ENCODE data around the gene KCNH1.

The KCNH1 gene

DNA sequence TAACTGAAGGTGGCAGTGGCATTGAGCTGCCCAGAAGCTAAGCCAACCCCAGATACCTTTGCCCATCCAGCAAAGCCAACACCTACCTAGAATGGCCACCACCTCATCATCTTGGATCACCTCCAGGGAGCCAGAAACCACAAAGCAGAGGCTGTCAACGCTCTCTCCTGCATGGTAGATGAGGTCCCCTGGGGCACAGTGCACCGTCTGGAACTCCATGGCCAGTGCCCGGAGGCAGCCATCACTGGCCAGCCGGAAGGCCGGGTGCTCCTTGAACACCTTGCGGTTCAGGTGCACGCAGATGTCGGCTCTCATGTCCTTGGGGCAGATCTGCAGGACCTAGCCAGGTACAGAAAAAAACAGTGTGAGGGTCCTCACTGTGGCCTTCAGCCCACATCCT, 336.5 kb downstream of the KCNH1 start:
- no peak for DNase-seq (ENCODE audit: low read depth)

DNA sequence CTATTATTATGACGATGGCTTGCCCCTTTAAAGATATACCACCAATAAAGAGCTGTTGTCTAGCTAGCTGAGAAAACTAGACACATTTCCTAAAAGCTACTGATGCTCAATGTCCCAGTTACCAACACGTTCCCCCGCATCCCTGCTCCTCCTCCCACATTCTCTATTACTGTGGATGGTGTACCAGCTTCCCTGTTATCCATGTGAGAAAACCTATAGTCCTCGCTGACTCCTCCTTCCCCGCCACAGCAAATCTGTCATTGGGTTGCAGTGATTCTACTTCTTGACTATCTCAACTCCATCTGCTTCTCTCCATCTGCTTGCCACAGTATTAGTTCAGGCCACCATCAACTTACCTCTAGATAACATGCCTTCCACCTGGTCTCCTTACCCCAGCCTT, 337.5 kb downstream of the KCNH1 start:
- DNase-seq (ENCODE audit: low read depth): no peak

DNA sequence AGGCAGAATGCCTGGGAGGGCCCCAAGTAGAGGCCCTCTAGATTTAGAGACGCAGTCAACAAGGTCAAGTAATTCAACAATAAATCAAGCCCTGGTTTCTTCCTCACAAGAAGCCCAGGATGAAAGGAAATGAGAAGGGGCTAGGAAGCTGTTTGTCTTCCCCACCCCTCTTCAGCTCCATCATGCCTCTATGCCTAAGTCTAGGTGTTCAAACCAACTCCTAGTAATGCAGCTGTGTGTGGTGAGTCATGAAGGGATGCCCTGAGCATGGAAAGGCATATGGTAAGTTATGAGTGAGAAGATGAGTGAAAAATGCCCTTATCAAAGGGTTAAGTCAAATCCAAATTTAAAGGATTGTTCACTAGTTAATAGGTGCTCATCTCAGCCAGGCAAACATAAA, 339.5 kb downstream of the KCNH1 start:
- no peak for DNase-seq (ENCODE audit: low read depth)

GRCh38 chr1:210792250-210793102, 341.5 kb downstream of the KCNH1 start:
- DNase-seq (ENCODE audit: low read depth): peak; percentile 36

GRCh38 chr1:210790196-210790595, 343.8 kb downstream of the KCNH1 start:
- DNase-seq (ENCODE audit: low read depth): no peak

DNA sequence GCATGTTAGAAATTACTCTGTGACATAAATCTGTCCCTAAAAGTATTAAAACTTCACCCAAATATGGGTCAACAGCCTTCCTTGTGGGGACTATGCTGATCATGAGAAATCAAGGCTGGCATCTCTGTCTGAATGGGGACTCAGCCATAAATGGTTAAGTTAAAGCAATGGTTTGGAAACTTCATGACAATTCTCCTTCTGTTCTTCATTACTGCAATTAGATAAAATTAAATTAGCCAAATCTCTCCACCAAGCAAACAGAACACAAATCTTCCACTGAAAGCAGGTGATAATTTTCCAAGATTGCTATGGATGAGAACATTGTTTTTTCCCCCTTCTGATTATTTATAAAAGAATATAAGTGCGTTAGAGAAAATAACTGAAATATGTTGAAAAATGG, 346.1 kb downstream of the KCNH1 start:
- no peak for DNase-seq (ENCODE audit: low read depth)

DNA sequence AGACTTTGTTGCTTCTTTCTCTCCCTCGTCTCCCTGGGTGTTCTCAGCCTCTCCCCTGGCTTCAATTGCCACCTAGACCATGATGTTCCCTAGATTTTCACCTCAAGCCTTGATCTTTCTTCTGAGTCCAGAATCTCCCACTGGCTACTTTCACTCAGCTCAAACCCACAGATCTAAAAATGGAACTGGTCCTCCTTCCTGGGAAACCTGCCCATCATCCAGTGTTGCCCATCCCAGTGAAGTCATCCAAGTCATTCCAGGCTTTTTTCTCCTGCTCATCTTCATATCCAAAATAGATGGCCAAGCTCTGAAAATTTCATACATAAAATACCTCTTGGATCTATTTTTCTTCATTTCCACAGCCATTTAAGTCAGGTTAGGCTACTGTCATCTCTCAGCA, 347.4 kb downstream of the KCNH1 start:
- DNase-seq (ENCODE audit: low read depth): no peak

DNA sequence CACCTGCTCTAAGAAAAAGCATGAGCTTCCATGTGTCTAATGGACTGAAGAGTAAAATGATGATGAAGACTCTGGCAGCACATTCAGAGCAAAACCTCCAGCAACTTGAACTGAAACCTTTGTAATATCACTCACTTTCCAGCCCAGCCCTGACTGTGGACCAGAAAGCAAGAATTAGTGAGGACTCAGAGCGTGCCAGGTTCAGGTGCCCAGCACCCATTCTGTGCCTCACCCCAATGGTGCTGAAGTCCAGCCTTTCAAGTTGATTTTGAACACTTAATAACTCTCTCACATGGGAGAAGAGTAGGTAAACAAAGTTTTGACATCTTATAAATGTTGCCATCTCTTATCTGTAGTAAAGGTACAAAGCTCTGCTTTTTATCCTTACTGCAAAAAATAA, 350.0 kb downstream of the KCNH1 start:
- no peak for DNase-seq (ENCODE audit: low read depth)

DNA sequence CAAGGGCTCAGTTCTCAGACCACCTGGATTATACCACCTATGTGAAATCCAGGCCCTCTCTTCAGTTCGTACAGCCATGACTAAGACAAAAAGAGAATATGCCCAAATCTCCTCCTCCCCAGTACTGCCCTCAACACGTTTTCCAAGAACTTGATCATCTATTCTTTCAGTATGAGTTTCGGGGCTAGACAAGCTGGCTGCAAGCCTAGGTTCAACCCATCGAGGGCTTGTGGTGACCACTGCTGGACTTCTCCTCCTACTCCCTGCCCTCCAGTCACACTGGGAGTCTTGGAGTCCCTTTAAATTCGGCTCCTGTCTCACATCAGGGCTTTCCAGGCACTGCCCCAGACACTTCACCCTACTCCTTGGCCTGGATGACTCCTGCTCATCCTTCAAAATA, 352.3 kb downstream of the KCNH1 start:
- no peak for DNase-seq (ENCODE audit: low read depth)

- DNase-seq (ENCODE audit: low read depth): no peak
These were observed 354.7 kb downstream of the KCNH1 start for GRCh38 chr1:210779269-210779668.

DNA sequence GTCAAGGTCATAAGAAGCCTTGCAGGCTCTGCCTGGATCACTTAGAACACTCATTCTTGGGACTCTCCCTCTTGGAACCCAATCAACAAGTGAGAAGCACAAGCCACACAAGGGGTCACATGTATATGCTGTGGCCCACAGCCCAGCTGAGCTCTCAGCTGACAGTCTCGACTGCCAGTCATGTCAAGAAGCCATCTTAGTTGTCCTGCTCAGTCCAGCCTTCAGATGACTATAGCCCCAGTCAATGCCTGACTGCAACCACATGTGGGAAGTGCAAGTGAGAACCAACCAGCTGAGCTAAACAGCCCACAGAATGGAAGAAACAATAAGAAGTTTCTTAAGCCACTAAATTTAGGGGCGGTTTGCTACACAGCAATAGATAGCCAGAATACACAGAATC, 356.0 kb downstream of the KCNH1 start:
- no peak for DNase-seq (ENCODE audit: low read depth)

DNA sequence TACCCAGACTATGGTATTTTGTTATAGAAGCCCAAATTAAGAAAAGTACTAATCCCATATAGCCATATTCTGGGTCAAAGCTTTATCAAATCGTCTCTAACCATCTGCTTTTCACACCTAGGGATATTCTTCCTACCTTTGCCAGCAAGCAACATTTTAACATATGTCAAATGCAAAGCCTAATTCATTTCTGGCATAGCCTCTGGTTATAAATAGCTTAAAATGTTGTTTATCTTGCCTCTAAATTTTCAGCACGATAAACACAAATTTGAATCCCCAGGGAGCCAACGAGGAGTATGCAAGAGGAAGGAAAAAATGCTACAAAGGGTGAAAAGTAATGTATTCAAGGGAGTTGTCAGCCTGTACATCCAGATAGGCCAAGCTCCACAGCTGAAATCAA, 357.2 kb downstream of the KCNH1 start:
- DNase-seq (ENCODE audit: low read depth): no peak

GRCh38 chr1:210775289-210775688, 358.7 kb downstream of the KCNH1 start:
- no peak for DNase-seq (ENCODE audit: low read depth)

DNA sequence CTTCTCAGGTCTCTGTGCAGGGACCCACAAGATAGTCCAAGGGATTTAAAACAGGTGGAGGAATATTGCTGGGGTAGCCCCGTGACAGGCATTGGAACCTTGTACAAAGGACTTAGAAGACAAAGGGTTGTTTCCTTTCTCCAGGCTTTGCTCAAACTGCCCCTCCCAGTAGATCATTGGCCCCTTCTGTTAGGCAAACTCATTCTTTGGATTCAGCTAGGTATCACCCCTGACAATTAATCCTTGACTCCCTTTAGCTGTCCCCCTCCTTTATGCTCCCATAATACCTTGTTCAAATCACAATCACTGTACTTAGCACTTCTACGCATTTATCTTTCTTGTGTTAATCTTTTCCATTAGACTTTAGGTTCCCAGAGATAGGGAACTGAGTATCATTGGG, 360.5 kb downstream of the KCNH1 start:
- DNase-seq (ENCODE audit: low read depth): no peak

DNA sequence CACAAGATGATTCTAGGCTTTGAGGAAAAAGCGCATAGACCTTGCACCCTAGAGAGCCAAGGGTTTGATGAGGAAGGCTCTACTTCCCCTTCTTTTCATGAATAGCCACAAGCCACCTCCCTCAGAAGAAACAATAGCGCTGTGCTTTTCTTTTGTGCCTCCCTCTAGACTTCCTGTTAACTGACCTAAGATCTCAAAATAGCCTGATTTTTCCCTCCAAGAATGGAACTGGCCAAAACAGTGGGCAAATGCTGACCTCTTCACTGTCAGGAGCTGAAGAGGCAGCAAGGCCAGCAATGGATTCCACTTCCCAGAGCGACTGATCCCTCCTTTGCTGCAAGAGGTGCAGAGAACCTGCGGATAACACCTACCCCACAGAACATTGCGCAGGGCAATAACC, 362.8 kb downstream of the KCNH1 start:
- DNase-seq (ENCODE audit: low read depth): no peak

DNA sequence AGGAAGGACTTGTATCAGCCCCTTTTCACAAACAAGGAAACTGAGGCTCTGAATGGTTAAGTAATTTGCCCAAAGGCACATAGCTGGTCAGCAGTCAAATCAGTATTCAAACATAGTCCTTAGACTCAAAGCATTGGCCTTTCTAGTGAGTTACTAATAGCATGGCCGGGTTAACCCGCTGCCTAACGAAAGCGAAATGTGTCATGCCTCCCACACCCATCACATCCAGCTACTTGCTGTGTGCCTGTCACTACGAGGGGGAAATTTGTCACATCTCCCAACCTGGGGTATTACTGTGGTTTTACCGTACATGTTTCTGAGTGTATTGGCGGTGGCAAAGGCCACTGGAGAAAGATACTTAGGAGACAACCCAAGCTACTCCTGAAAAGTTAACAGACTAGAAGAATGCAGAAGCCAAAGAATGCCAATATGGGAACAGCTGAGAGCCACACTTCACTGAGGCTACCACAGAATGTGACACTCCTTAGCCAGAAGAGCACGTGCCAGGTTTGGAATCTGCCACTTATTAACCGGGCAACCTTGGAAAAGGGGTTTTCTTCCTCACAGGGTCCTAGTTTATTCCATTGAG, 363.5 kb downstream of the KCNH1 start:
- no peak for DNase-seq (ENCODE audit: low read depth)

DNA sequence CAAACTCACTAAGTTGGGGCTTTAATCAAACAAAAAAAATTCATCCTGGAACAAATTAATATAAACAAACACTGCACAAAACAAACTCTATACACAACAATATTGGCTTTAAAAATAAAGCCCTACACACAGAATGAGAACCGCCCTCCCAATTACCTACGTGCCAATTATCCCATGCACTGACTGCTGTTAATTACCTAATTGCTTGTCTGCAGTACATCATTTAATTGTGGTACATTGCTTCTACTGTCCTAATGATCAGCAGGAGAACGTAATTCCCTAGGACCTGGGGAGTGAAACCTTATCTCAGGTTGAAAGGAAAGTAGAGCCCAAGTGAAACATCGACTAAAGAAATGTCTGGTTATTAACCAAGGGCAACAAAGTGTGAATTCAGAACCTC, 364.5 kb downstream of the KCNH1 start:
- no peak for DNase-seq (ENCODE audit: low read depth)

DNA sequence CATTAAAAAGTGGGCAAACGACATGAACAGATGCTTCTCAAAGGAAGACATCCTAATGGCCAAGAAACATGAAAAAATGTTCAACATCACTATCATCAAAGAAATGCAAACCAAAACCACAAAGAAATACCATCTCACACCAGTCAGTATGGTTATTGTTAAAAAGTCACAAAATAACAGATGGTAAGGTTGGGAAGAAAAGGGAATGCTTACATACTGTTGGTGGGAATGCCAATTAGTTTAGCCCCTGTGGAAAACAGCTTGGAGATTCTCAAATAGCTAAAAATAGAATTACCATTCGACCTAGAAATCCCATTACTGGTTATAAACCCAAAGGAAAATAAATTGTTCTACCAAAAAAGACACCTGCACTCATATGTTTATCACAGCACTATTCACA, 369.4 kb downstream of the KCNH1 start:
- DNase-seq (ENCODE audit: low read depth): peak; percentile 11

GRCh38 chr1:210758761-210759160, 375.2 kb downstream of the KCNH1 start:
- no peak for DNase-seq (ENCODE audit: low read depth)

GRCh38 chr1:210758261-210758660, 375.7 kb downstream of the KCNH1 start:
- no peak for DNase-seq (ENCODE audit: low read depth)

- no peak for DNase-seq (ENCODE audit: low read depth)
These were observed 376.3 kb downstream of the KCNH1 start for GRCh38 chr1:210757677-210758076.

- DNase-seq (ENCODE audit: low read depth): no peak
These were observed 377.8 kb downstream of the KCNH1 start for GRCh38 chr1:210755991-210756659.

All from GM04503 (cell line).